ENCODE measurements around the gene GRID2. TPM values are rescaled to one million over a fixed set of nuclear protein-coding genes. Genes with fewer than 3 reads are reported as not detected.

The GRID2 gene
- total and polyA plus RNA-seq, 10 of the 15 experiments (the other 5 are each of a cell fraction or from before 2014, with no cell fraction given): not detected

GRCh38 chr4:93743635-93744034 lies 1439.9 kb downstream of the GRID2 start:
- no peaks in the 10 kb centered on the region; the same call in 2 of the 3 replicates for H3K9me3 ChIP-seq (replicated peaks; ENCODE audit: control insufficient read depth, insufficient read depth, low read length)
- no peaks in the 10 kb centered on the region for H3K36me3 ChIP-seq (ENCODE audit: control insufficient read depth in 2 of 2, insufficient read depth in 2 of 2, low read length in 1 of 2)
- H3K4me2 ChIP-seq (ENCODE audit: control insufficient read depth, insufficient read depth): no peak overlapping the region
- WGBS (ENCODE audit: insufficient coverage, insufficient replicate concordance, low lambda C conversion rate, missing lambda C conversion rate): 48% methylated on average over 1 of the region's 1 CpG
- intact Hi-C loops (cut with micrococcal nuclease; ENCODE audit: unreplicated experiment): no loop called here
- DNase-seq (ENCODE audit: low read depth, low spot score) (no peak), ATAC-seq (no peak), FAIRE-seq (no peak)
- no peaks in the 10 kb centered on the region for H3K27me3 ChIP-seq (replicated peaks in 1 of 2; ENCODE audit: control insufficient read depth in 2 of 2, insufficient read depth in 2 of 2, low read length in 1 of 2)
- H3K79me2 ChIP-seq (ENCODE audit: control insufficient read depth, insufficient read depth, low read length): no peaks in the 10 kb centered on the region
- ChIA-PET CTCF (interaction anchor here (1.5 kb wide), 1 partner anchor 21 kb away, joined by 4 read pairs; no protein-coding TSS in a partner anchor), POLR2A (interaction anchor here (0.6 kb wide), 1 partner anchor 1019 kb away, joined by 4 read pairs; no protein-coding TSS in a partner anchor), SMC1A (ENCODE audit: uncharacterized antibody, unreplicated experiment) (interaction anchor here (1.3 to 2.8 kb wide), 6 partner anchors 10 to 32 kb away, joined by 3 to 11 read pairs (median 4); no protein-coding TSS in a partner anchor), RAD21 (ENCODE audit: unreplicated experiment) (no interaction called here)
- no peak overlapping the region for H3K9ac ChIP-seq (ENCODE audit: control insufficient read depth, insufficient read depth, low read length)
- no TSS peak for BruUV-seq (replicated peaks)
- no peaks in the 10 kb centered on the region; the same call in 1 of the 2 replicates for H3K4me1 ChIP-seq (ENCODE audit: control insufficient read depth, insufficient read depth, low read length)
- peak; percentile 68 for TF ChIP-seq NFYB (IDR thresholded peaks at IDR 0.05; ENCODE audit: insufficient read depth, low read depth, low read length)
- TF ChIP-seq SMAD5 (IDR thresholded peaks at IDR 0.05; ENCODE audit: low read depth): no peak
- TF ChIP-seq, protein P1, sequence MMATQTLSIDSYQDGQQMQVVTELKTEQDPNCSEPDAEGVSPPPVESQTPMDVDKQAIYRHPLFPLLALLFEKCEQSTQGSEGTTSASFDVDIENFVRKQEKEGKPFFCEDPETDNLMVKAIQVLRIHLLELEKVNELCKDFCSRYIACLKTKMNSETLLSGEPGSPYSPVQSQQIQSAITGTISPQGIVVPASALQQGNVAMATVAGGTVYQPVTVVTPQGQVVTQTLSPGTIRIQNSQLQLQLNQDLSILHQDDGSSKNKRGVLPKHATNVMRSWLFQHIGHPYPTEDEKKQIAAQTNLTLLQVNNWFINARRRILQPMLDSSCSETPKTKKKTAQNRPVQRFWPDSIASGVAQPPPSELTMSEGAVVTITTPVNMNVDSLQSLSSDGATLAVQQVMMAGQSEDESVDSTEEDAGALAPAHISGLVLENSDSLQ (IDR thresholded peaks at IDR 0.05): peak; percentile 77
- TF ChIP-seq WRNIP1 (IDR thresholded peaks at IDR 0.05; ENCODE audit: borderline replicate concordance, low read depth, low read length): no peak
- TF ChIP-seq, protein P2, sequence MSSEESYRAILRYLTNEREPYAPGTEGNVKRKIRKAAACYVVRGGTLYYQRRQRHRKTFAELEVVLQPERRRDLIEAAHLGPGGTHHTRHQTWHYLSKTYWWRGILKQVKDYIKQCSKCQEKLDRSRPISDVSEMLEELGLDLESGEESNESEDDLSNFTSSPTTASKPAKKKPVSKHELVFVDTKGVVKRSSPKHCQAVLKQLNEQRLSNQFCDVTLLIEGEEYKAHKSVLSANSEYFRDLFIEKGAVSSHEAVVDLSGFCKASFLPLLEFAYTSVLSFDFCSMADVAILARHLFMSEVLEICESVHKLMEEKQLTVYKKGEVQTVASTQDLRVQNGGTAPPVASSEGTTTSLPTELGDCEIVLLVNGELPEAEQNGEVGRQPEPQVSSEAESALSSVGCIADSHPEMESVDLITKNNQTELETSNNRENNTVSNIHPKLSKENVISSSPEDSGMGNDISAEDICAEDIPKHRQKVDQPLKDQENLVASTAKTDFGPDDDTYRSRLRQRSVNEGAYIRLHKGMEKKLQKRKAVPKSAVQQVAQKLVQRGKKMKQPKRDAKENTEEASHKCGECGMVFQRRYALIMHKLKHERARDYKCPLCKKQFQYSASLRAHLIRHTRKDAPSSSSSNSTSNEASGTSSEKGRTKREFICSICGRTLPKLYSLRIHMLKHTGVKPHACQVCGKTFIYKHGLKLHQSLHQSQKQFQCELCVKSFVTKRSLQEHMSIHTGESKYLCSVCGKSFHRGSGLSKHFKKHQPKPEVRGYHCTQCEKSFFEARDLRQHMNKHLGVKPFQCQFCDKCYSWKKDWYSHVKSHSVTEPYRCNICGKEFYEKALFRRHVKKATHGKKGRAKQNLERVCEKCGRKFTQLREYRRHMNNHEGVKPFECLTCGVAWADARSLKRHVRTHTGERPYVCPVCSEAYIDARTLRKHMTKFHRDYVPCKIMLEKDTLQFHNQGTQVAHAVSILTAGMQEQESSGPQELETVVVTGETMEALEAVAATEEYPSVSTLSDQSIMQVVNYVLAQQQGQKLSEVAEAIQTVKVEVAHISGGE (CRISPR knock-in tag; IDR thresholded peaks at IDR 0.05): no peak
- TF ChIP-seq, protein P3, sequence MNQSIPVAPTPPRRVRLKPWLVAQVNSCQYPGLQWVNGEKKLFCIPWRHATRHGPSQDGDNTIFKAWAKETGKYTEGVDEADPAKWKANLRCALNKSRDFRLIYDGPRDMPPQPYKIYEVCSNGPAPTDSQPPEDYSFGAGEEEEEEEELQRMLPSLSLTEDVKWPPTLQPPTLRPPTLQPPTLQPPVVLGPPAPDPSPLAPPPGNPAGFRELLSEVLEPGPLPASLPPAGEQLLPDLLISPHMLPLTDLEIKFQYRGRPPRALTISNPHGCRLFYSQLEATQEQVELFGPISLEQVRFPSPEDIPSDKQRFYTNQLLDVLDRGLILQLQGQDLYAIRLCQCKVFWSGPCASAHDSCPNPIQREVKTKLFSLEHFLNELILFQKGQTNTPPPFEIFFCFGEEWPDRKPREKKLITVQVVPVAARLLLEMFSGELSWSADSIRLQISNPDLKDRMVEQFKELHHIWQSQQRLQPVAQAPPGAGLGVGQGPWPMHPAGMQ (IDR thresholded peaks at IDR 0.05; ENCODE audit: borderline replicate concordance): no peak
- TF ChIP-seq TAF1 (IDR thresholded peaks at IDR 0.05; ENCODE audit: borderline replicate concordance, low read depth, low read length): no peak
- TF ChIP-seq STAT3 (IDR thresholded peaks at IDR 0.05; ENCODE audit: low read depth, low read length): no peak
- TF ChIP-seq STAT1 (conservative IDR thresholded peaks at IDR 0.05): no peak
- no peak overlapping the region for H2AFZ ChIP-seq (ENCODE audit: control insufficient read depth, low read depth, low read length)
- H3K27ac ChIP-seq (ENCODE audit: control insufficient read depth, insufficient read depth): no peak overlapping the region
- in situ Hi-C loops (cut with MboI): no loop called here
- H3K4me3 ChIP-seq: no peak overlapping the region
- no peaks in the 10 kb centered on the region for H4K20me1 ChIP-seq (ENCODE audit: control insufficient read depth, insufficient read depth)

Data from GM12878 (cell line).